Heart left ventricle (tissue), 13 donors: Measurements from ENCODE around the gene TOB1.

Source experiments
- CTCF ChIP-seq, 12 donors: fragments of 200-600 bp; sonication (generic) in 4 of 12; IDR thresholded peaks; one replicate each; pipeline versions ENCODE4 v1.5.0 to v1.8.0; 2018 to 2022; ENCODE audit warnings: antibody characterized with exemption in 12 of 12, mild to moderate bottlenecking in 5 of 12
- POLR2A ChIP-seq, 2 donors: fragments of 450-650 bp; IDR thresholded peaks; one replicate each; pipeline ENCODE4 v1.6.1; 2017; ENCODE audit warnings: antibody characterized with exemption in 2 of 2, mild to moderate bottlenecking in 2 of 2, moderate library complexity in 2 of 2
- donor health status: ischemic (EF 13 %, LVEDD 7.1; RV severe dilation, severe dysfunction).
- donor health status: DM: no; HTN: yes; CAD: no.
- donor health status: DM: no; HTN: no; CAD: no.
- donor health status: ischemic (EF 25% LVEDD 6.9; RV normal size, moderate dysfunction).
- donor health status: ischemic (EF 25% LVEDD 5.7; RV mildly dilated, moderate dysfunction).
- donor health status: ischemic (EF 35%, LVEDD 5.7; RV mildly dilated, moderate dysfunction).
- donor health status: nonischemic (EF 11% LVEDD 7.7; RV severe dilation, severe dysfunction).
- donor health status: DM: yes; HTN: yes; CAD: no.
- donor health status: PGD.
- donor health status: ischemic (EF 29% LVEDD 5.4; RV normal size, mild dysfunction).
- donor health status: nonischemic (EF 23%, LVEDD 6.1; RV moderate dilation, normal function).

- TF ChIP-seq CTCF (IDR thresholded peaks at IDR 0.05) (no peak), POLR2A (IDR thresholded peaks at IDR 0.05) (no peak)
Observed at GRCh38 chr17:50855708-50856330, 10.3 kb downstream of the TOB1 start.
